Superior temporal gyrus (tissue), 1 donor: ENCODE data around the gene LEPR.
A peak's percentile ranks its signal among the peaks of the same experiment; 100 is the strongest.
"Not testable (repeated sequence)": the region's sequence is repeated elsewhere in the genome, so short reads cannot be mapped to it uniquely, and the experiment has no call there.

Experiments used
- DNase-seq: peaks from one replicate; pipeline ENCODE4 v3.0.0-alpha.2; 2016; ENCODE audit errors: extremely low spot score

LEPR gene, protein sequence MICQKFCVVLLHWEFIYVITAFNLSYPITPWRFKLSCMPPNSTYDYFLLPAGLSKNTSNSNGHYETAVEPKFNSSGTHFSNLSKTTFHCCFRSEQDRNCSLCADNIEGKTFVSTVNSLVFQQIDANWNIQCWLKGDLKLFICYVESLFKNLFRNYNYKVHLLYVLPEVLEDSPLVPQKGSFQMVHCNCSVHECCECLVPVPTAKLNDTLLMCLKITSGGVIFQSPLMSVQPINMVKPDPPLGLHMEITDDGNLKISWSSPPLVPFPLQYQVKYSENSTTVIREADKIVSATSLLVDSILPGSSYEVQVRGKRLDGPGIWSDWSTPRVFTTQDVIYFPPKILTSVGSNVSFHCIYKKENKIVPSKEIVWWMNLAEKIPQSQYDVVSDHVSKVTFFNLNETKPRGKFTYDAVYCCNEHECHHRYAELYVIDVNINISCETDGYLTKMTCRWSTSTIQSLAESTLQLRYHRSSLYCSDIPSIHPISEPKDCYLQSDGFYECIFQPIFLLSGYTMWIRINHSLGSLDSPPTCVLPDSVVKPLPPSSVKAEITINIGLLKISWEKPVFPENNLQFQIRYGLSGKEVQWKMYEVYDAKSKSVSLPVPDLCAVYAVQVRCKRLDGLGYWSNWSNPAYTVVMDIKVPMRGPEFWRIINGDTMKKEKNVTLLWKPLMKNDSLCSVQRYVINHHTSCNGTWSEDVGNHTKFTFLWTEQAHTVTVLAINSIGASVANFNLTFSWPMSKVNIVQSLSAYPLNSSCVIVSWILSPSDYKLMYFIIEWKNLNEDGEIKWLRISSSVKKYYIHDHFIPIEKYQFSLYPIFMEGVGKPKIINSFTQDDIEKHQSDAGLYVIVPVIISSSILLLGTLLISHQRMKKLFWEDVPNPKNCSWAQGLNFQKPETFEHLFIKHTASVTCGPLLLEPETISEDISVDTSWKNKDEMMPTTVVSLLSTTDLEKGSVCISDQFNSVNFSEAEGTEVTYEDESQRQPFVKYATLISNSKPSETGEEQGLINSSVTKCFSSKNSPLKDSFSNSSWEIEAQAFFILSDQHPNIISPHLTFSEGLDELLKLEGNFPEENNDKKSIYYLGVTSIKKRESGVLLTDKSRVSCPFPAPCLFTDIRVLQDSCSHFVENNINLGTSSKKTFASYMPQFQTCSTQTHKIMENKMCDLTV

DNA sequence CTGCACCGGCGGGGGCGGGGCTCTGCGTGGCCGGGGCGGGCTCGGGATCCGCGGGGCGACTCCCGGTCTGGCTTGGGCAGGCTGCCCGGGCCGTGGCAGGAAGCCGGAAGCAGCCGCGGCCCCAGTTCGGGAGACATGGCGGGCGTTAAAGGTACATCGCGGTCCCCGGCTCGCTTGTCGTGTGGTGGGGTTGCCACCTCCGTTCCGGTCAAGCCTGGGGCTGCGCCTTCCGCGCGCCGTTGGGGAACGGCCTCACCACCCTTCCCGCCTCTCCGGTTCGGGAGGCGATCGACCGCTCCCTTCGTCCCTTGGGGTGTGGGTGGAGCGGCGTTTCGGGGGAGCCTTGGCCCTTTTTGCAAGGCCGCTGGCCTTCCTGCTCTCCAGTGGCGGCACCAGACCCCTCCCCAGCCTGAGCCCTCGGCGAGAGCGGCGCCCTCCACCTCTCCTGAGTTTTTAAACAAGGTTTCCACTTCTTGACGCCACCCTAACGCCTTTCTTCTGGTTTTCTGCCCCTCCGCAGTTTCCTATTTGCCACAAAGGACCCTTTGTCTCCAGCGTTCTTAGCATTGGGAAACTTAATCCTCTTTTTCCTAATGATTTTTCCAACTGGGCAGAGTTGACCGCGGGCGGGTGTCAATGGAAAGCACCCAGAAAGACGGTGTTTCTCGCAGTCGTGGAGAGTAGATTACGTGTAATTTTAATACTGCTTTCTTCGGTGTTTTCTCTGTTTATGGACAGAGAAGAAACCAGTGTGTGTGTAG lies at the start of gene LEPR, which contains the start of gene LEPROT:
Gene LEPR (plus strand): TSS at position 79 of the 761 bp plus-strand sequence. CDS start 144,898 bp downstream, outside the sequence.
Gene LEPROT (plus strand): TSS at position 79 of the 761 bp plus-strand sequence. CDS start 57 bp downstream, at position 136.
- DNase-seq = peak; percentile 60

DNA sequence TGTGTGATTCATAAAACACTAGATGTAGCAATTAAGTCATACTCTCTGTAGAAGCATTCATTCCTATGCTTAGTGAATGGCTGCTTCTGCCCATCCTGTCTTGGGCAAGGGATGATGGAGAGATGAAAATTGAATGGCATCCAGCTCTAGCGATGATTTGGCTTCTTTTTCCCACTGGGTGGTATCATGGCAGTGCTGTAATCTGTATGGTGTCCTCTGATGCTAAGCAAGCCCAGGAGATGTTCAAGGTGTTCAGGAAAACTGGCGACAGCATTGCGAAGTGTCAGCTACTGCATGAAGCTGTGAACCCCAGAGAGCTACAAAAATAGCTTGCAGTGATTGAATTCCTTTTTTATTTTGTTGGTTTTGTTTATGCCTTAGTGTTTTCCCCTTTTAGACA lies 48.9 kb upstream of the LEPR start:
- DNase-seq = no peak

DNA sequence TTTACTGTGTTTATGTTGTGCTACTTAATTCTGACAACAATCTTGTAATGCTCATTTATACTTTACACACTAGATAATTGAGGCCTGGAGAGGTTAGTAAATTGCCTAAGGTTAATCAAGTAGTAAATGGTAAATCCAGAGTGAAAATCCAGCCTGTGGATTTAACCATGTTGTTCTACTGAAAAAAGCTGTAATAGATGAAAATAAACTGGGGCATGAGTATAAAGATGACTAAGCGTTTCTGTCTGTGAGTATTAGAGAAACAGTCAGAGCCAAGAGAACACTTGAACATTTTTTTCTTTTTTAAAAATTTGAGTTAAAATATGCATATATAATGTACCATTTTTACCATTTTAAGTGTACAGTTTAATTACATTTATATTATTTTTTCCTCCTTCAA lies 47.9 kb upstream of the LEPR start:
- peak; percentile 51 for DNase-seq

DNA sequence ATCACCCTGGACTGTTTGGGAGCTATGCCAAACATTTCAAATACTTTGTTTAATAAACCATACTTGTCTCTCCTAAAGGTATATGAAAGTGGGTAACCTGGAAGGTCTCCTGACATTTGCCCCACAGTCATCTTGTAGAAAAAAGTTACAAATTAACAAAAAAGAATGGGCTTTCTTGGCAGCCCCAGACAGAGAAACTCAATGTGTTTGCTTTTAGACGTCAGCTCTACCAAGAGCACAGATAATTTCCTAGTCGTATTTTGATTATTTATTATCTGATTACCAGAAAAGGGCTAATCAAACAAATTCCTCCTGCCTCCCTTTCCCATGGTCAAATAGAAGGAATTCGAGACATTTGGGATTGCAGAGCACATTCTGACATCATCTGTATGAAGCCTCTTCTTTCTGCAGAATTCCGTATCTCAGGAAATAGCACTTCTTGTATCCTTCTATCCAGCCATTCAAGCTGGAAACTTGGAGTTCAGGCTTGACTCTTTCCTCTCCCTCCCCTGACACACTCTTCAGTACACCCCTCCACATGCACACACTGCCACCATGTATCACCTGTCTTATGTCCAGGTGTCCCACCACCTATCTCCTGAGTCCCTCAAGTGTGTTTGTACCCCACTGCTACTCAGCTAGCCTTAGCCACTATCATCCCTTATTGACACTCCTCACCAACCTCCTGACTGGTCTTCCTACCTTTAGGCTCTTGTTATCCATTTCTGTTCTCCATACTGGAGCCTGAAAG lies 42.8 kb upstream of the LEPR start:
- no peak for DNase-seq

DNA sequence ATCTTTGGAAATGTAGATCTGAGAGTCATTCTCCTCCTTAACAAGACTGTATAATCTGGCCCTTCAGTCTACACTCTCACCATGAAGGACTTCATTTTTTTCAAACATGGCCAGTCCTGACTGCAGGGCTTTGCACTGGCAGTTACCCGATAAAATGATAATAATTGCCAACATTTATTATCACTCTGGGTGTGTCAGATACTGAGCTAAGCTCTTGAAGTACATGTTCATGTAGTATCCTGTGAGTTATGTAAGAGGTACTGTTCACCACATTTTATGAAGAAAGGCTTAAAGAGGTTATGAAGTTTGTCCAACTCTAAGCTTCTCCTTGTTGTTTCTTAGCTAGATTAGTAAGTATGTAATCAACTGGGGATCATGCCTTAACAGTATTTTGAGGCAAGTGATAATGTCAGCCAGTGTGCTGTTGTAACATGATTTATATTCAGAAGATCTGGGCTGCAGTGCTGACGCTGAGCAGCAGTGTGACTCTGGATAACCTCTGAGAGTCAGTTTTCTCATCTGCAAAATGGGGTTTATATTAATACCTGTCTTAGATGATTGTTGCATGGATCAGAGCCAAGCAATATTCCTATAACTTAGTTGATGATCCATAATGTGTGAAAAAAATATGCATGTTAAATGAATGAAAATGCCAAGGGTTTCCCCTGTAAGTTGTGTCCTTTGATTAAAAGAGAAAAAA lies 42.1 kb upstream of the LEPR start:
- no peak for DNase-seq

DNA sequence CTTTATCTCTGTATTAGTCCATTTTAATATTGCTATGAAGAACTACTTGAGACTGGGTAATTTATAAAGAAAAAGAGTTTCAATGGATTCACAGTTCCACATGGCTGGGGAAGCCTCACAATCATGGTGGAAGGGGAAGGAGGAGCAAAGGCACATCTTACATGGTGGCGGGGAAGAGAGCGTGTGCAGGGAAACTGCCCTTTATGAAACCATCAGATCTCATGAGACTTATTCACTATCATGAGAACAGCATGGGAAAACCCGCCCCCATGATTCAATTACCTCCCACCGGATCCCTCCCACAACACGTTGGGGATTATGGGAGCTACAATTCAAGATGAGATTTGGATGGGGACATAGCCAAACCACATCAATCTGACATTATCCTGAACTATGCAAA lies 36.0 kb upstream of the LEPR start:
- DNase-seq = not testable (repeated sequence)

DNA sequence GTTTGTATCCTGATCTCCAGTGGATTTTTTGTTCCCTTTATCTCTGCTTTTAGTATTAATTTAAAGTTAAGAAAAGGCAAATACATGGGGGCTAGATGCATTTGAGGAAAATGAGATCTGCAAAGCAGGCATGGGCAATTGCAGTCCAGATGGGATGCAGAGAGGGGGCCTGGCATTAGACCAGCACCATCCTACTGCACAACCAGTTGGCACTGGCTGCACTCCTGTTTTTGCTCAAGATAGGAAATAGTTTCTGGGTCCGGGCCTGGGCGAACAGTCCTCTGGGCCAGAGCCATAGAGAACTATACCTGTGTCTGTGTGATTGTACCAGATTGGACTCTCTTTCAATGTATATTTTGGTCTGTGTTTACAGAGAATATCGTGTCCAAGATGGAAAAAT lies 34.0 kb upstream of the LEPR start:
- no peak for DNase-seq

DNA sequence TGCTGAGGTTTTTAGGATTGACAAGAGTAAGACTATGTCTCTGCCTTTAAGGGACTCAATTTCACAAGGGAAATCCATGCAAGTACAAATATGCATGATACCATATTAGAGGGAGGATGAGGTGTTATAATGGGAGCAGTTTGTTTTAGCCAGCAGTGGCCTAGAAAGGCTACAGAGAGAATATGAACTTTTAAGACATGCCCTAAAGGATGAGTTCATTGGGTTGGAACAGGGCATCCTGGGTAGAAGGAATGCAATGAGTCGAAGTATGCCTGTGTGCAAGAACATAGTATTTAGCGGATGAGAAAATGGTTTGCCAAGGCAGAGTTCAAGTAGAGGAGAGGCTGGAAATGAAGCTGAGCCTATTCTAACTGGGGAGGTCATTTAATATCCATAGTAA lies 32.6 kb upstream of the LEPR start:
- DNase-seq = no peak

DNA sequence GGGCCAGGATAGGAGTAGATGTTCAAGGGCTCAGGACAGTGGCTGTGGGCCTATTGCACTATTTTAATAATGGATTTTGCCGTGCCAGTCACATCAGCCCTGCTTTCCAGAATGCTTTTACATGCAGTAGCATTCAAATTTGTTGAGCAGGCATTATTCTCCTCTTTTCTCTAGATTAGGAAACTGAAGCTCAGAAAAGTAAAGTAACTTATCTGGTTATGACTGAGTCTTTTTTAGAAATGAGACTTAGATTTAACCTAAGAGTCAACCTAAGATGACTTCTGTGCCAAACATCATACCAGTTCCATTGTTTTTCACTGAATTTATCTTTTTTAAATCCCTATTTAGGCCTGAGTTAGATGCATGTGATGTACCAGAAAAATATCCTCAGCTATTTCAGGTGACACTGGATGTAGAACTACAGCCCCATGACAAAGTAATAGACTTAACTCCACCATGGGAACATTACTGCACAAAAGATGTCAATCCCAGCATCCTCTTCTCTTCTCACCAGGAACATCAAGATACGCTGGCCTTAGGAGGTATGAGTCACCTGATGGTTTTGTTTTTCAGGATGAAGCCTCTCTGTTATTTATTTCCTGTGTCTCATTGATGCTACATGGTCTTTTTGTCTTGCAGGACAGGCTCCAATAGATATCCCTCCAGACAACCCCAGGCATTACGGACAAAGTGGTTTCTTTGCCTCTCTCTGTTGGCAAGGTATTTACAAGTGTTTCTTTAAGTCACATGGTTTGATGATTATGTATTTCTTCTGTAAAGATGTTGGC lies 31.4 kb upstream of the LEPR start:
- DNase-seq = no peak

DNA sequence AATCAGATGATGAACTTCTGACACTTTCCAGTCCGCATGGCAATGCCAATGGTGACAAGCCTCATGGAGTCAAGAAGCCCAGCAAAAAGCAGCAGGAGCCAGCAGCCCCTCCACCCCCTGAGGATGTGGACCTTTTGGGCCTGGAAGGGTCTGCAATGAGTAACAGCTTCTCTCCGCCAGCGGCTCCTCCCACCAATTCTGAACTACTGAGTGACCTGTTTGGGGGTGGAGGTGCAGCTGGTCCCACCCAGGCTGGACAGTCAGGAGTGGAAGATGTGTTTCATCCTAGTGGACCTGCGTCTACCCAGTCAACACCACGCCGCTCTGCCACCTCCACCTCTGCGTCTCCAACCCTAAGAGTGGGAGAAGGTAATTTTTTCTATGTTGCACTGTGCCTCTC lies 28.0 kb upstream of the LEPR start:
- no peak for DNase-seq

DNA sequence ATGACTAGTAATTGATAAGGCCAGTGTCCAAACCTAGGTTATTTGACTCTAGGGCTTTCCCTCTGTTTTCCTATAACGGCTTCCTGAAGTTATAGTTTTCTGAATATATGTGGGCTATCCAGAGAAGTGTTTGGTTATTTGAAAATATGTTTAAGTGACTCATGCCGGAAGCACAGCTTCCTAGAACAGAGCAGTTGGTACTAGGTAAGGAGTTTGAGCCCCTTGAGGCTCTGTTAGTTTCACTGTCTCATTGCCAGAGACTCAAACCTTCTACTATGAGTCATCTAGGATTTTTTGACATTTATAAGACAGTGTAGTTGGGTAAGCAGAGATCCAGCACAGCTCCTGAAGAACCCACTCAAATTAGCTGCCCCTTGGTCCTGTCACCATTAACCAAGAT lies 27.1 kb upstream of the LEPR start:
- no peak for DNase-seq

DNA sequence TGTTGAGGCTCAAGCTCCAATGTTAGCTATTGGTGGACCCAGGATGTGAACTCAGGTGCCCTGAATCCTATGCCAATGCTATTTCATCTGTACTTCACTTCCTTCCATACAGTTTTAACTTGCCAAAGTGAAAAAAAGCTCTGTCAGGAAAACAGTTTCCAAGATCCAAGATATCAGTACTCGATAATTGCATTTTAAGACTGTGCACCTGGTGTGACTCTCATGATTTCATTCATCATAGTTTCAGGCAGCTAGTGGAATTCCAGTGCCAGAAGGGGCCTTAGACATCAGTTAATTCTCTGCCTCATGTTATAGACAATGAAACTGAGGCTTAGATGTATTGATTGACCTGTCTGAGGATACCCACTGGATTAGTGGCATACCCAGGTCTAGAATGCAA lies 26.5 kb upstream of the LEPR start:
- no peak for DNase-seq

DNA sequence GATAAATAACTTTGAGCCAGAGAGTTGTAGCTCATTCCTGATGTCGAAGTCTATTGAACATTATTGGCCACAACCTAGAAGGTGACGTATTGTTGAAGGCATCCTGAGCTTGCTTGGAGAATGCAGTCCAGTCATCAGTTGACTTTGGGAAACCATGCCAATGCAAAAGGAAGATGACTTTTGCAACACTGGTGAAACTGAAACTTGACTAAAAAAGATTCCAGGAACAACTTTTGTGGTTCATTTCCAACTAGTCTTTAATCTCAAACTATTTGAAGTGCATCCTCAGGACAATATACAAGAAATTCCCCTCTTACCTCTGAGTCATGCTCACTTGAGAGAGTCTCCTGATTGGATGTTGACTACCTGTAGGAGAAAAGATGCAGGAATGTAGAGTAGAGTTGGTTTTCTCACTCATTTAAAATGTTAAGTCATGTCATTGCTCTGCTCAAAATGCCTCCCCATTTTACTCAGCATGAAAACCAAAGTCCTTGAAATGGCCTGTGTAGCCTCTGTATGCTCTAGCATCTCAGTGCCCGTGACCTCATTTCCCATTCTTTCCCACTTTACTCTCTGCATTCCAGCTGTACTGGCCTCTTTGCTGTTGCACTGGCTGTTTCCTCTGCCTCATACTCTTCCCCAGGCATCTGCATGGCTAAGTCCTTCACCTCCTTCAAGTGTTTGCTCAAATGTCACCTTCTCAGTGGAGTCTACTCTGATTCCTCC lies 24.4 kb upstream of the LEPR start:
- no peak for DNase-seq

DNA sequence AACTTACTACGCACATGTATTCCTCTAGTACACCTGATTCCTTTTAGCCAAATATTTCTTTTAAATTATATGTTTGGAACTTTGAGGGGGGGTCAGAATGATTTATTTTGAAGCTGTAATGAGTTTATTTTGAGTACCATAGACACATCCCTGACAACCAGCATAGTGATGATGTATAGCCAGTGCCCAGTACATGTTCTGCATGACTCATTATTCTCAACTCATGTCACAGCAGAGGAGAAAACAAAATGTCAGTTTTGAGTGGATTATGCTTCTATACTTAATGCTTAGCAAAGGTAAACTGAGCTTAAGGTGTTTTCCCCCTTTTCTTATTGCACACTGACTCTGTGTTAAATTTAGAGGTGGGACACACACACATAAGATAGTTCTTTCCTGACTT lies 22.4 kb upstream of the LEPR start:
- no peak for DNase-seq

DNA sequence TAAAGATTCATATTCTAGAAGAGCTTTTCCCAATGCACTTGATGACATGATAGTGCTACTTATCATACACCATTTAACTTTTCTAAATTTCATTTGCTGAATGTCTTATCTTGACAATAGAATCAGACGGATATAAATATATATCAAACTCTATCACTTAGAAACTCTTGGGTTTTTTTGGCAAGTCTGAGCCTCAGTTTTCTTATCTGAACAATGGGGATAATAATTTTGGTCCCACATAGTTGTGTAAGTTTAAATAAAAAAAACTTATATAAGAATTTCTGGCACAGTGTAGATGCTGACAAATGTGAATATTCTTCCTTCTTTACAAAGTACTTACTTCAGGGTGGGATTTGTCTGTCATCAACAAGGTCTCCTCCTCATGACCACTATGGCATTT lies 21.5 kb upstream of the LEPR start:
- no peak for DNase-seq

DNA sequence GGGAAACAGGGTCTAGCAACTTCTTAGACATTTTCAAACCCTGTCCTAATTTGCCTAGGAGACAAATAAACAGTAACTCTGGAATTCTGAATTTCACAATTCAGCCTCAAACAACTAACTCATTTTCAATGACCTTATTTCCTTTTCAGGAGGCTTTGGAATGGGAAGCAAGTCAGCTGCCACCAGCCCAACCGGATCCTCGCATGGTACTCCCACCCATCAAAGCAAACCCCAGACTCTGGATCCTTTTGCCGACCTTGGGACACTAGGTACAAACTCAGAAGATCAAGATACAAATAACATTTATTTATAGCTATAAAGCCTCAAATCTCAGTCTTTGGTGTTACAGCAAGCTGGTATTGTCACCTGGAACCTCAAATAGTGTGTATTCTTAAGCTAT lies 18.9 kb upstream of the LEPR start:
- DNase-seq = no peak

DNA sequence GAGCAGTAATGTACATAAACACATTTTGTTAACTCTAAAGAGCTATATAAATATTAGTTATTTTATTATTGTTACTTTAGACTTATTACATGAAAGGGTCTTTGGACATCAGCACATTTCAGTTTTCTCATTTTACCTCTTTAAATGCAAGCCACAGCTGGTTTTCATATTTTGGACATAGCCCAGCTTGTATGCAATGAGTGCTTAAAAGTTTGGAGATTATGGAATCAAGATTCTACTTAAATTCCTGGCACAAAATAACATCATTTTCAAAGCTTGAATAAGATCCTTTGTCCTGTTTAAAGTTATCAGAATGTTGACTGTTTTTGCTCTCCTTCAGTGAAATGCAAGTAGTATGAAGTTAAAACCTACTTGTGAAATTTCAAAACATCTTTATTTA lies 15.5 kb upstream of the LEPR start:
- DNase-seq = no peak

DNA sequence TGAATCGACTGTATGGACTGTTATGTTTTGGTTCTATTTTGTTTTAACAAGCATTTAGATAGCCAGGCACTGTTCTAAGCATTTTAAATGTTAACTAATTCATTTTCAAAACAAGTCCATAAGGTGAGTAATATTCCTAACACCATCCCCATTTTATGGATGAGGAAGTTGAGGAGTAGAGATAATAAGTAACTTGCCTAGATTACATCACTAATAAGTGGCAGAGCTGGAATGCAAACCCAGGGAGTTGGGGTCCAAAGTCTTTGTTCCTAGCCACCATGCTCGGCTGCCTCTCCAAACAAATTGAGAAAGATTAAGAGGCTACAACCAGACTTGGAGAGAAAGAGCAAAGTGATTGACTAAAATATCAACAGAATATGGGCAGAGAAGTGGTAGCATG lies 12.6 kb upstream of the LEPR start:
- DNase-seq = no peak

DNA sequence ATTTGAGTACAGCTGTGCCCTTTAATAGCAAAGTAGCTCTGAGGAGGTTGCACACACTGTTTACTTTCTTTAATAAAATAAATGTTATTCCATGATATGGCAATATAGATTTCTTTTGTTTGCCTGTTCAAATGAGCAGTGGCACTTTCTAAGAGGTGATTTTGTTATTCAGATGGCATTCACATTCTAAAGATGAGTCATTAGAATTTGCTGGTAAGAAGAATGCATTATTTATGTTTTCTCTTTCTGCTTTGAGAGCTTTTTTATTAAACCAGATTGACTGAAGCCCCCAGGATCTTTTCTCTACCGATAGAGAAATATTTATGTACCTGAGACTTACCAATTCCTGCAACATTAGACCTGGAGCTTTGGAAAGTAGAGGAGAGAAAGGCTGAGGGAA lies 11.2 kb upstream of the LEPR start:
- no peak for DNase-seq
